Sigmoid colon (tissue), 7 donors: Measurements from ENCODE around the gene RBM19. TPM values are rescaled to one million over a fixed set of nuclear protein-coding genes. Genes with fewer than 3 reads are reported as not detected.

ENCODE experiments used
- DNase-seq: peaks from one replicate; pipeline ENCODE4 v3.0.0-alpha.2; 2019
- H3K27ac ChIP-seq, 4 donors: fragments of 200-600 bp; sonication (generic); one replicate each; pipeline ENCODE4 v1.5.1; 2016 to 2019; ENCODE audit warnings: mild to moderate bottlenecking in 1 of 4
- H3K27me3 ChIP-seq, 3 donors: fragments of 200-600 bp; sonication (generic); one replicate each; pipeline ENCODE4 v1.5.1; 2019; ENCODE audit warnings: mild to moderate bottlenecking in 1 of 3
- H3K36me3 ChIP-seq, 4 donors: fragments of 200-600 bp; sonication (generic); one replicate each; pipeline ENCODE4 v1.5.1; 2016 to 2019
- H3K4me1 ChIP-seq, 4 donors: fragments of 200-600 bp; sonication (generic); one replicate each; pipeline ENCODE4 v1.5.1; 2017 to 2019
- H3K4me3 ChIP-seq, 4 donors: fragments of 200-600 bp; sonication (generic); one replicate each; pipeline ENCODE4 v1.5.1; 2017 to 2019; ENCODE audit warnings: mild to moderate bottlenecking in 2 of 4, moderate library complexity in 1 of 4
- H3K9me3 ChIP-seq, 4 donors: fragments of 200-600 bp in 3 of 4; sonication (generic) in 3 of 4; one replicate each; pipeline versions ENCODE4 v1.5.1 to v1.6.1; 2013 to 2019
- CTCF ChIP-seq, 4 experiments: fragments of 450-650 bp in 3 of 4; fragments of 200-600 bp in 1 of 4; IDR thresholded peaks; one replicate each; pipeline ENCODE4 v1.5.1; 2016 to 2019; ENCODE audit warnings: antibody characterized with exemption in 4 of 4, mild to moderate bottlenecking in 3 of 4, moderate library complexity in 2 of 4
- EP300 ChIP-seq, 4 donors: sonication (generic); formaldehyde crosslinking; IDR thresholded peaks; one replicate each; pipeline ENCODE4 v1.6.1; 2017; ENCODE audit warnings: antibody characterized with exemption in 4 of 4
- POLR2A ChIP-seq, 2 donors: fragments of 450-650 bp; IDR thresholded peaks; one replicate each; pipeline ENCODE4 v1.6.1; 2016; ENCODE audit warnings: antibody characterized with exemption in 2 of 2, mild to moderate bottlenecking in 2 of 2, moderate library complexity in 2 of 2
- POLR2AphosphoS5 ChIP-seq, 4 donors: sonication (generic); formaldehyde crosslinking; IDR thresholded peaks; one replicate each; pipeline ENCODE4 v1.6.1; 2017; ENCODE audit warnings: antibody characterized with exemption in 4 of 4
- WGBS, 2 donors: extraction: QIAGEN DNeasy Blood & Tissue Kit; methylation state at CpG; one replicate each; pipeline ENCODE4 v1.1.7; 2013; 5-methylcytosine and 5-hydroxymethylcytosine counted together
- intact Hi-C: fragments of 100-400 bp; cut with DNase I; formaldehyde crosslinking; loops from one replicate; pipeline ENCODE4 v1.15.1; 2023
- polyA plus RNA-seq, 3 donors: library from polyadenylated mRNA; stranded (reverse); fragments of 200-250 nt; gene quantifications; one replicate each; pipeline ENCODE4 v1.2.3, GENCODE V29; 2013
- total RNA-seq, 4 donors: library from RNA; depleted of rRNA; stranded (reverse); fragments of >200 nt; gene quantifications; one replicate each; pipeline ENCODE4 v1.1.0, GENCODE V29; 2016
- donor health status: healthy with polysubstance abuse.
- donor health status: Bipolar disorder and iron deficiency.
- donor health status: healthy.

The RBM19 gene
- total RNA-seq (10 to 100 TPM; 22.2 to 42.7 (median 26.2) TPM), polyA plus RNA-seq (10 to 100 TPM in 1 of 3 donors, 1 to 10 TPM in 2; 5.3 to 23.6 (median 5.4) TPM)

- Histone ChIP-seq H3K27ac (peak within 1 kb of the TSS; percentile 30 to 68 (median 56)), H3K4me3 (peak within 1 kb of the TSS; percentile 65 to 78 (median 70)), H3K27me3 (no peaks in the 10 kb centered on the region), H3K36me3 (peaks cover 7 to 17% (median 9%) of the 10 kb centered on the region in 4 donors), H3K9me3 (no peaks in the 10 kb centered on the region), H3K4me1 (peaks cover 0 to 15% (median 13%) of the 10 kb centered on the region in 4 donors)
- peak; percentile 98 for DNase-seq
- intact Hi-C loops, result loop anchor here (5.0 kb wide), 2 partner anchors 541 to 716 kb away; partner anchors contain the start of gene TBX3
- 1% methylated on average over 46 of the region's 46 CpGs for WGBS, 2 donors
- TF ChIP-seq EP300 (IDR thresholded peaks at IDR 0.05) (no peak), CTCF (IDR thresholded peaks at IDR 0.05) (peak; percentile 76 to 89 (median 78)), POLR2AphosphoS5 (IDR thresholded peaks at IDR 0.05) (peak; percentile 53 to 77 (median 63)), POLR2A (IDR thresholded peaks at IDR 0.05) (no peak)
Observed at GRCh38 chr12:113965951-113966797, at the start of gene RBM19. Gene RBM19, minus strand, starts transcription at chr12:113966325. Its CDS starts 98 bp downstream, at chr12:113966227.

DNA sequence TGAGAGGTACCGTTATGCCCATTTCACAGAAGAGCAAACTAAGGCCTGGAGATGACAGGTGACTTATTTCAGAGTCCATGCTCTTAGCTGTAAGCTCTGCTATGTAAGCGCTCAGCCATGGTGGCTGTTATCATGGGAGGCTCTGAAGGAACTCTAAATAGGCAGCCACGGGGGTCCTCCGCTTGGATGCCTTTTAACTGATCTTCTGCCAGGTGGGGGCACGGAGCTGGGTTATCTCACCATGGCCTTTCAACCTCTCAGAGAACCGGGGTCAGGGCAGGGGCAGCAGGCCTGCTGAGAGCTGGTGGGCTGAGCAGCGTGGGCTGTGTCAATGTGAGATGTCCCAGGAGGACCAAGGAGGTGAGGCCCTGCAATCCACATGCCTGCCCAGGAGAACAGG lies 49.7 kb upstream of the RBM19 start:
- H3K4me1 ChIP-seq, result peaks cover 0 to 7% (median 0%) of the 10 kb centered on the region in 4 donors
- H3K4me3 ChIP-seq, result no peak overlapping the region
- no peak overlapping the region for H3K27ac ChIP-seq
- no peaks in the 10 kb centered on the region for H3K36me3 ChIP-seq
- H3K9me3 ChIP-seq, result no peaks in the 10 kb centered on the region
- peaks cover 0 to 16% (median 0%) of the 10 kb centered on the region in 3 donors for H3K27me3 ChIP-seq
- intact Hi-C loops, result no loop called here
- no peak for DNase-seq
- TF ChIP-seq POLR2A (IDR thresholded peaks at IDR 0.05) (no peak), POLR2AphosphoS5 (IDR thresholded peaks at IDR 0.05) (no peak), CTCF (IDR thresholded peaks at IDR 0.05) (no peak), EP300 (IDR thresholded peaks at IDR 0.05) (no peak)
- 40 to 49% methylated on average over 7 of the region's 7 CpGs for WGBS, 2 donors

- Histone ChIP-seq H3K27me3 (peaks cover 0 to 22% (median 0%) of the 10 kb centered on the region in 3 donors), H3K4me3 (no peak overlapping the region), H3K4me1 (peaks cover 0 to 4% (median 0%) of the 10 kb centered on the region in 4 donors), H3K9me3 (no peaks in the 10 kb centered on the region), H3K36me3 (no peaks in the 10 kb centered on the region), H3K27ac (no peak overlapping the region)
- 36 to 50% methylated on average over 6 of the region's 6 CpGs for WGBS, 2 donors
- intact Hi-C loops, result no loop called here
- DNase-seq, result no peak
- TF ChIP-seq POLR2A (IDR thresholded peaks at IDR 0.05) (no peak), POLR2AphosphoS5 (IDR thresholded peaks at IDR 0.05) (no peak), EP300 (IDR thresholded peaks at IDR 0.05) (no peak), CTCF (IDR thresholded peaks at IDR 0.05) (no peak)
Observed at GRCh38 chr12:114013575-114014345, 47.6 kb upstream of the RBM19 start.

GRCh38 chr12:114012744-114013431 lies 46.8 kb upstream of the RBM19 start:
- no peak for DNase-seq
- intact Hi-C loops, result no loop called here
- Histone ChIP-seq H3K27me3 (peaks cover 0 to 27% (median 0%) of the 10 kb centered on the region in 3 donors), H3K9me3 (no peaks in the 10 kb centered on the region), H3K4me3 (no peak overlapping the region), H3K36me3 (no peaks in the 10 kb centered on the region), H3K27ac (no peak overlapping the region), H3K4me1 (no peaks in the 10 kb centered on the region)
- 39 to 67% methylated on average over 2 to 3 of the region's 3 CpGs for WGBS, 2 donors
- TF ChIP-seq POLR2A (IDR thresholded peaks at IDR 0.05) (no peak), EP300 (IDR thresholded peaks at IDR 0.05) (no peak), CTCF (IDR thresholded peaks at IDR 0.05) (no peak), POLR2AphosphoS5 (IDR thresholded peaks at IDR 0.05) (no peak)
